Measurements from ENCODE around the gene LIPT2.

DNA sequence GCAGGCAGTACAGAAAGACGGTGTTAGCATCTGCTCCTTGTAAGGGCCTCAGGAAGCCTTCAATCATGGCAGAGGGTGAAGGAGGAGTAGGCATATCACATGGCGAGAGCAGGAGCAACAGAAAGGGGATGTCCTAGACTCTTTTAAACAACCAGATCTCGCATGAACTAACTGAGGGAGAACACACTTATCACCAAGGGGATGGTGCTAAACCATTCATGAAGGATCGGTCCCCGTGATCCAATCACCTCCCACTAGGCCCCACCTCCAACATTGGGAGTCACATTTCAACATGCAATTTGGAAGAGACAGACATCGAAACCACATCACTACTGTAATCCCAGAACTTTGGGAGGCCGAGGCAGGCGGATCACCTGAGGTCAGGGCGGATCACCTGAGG is 39.9 kb upstream of the LIPT2 start:
- no peak for TF ChIP-seq POLR2A (IDR thresholded peaks at IDR 0.05)
- TF ChIP-seq CTCF (IDR thresholded peaks at IDR 0.05) = no peak

Data from thyroid gland (tissue), 4 donors.